HEK293 (cell line): ENCODE results near the gene AP2M1.
A peak's percentile ranks its signal among the peaks of the same experiment; 100 is the strongest.

ENCODE experiments used
- CTCF ChIA-PET: fragments of 350-600 bp; formaldehyde crosslinking; extraction: SDS; loops from one replicate; lab custom pipeline; 2021; ENCODE audit warnings: antibody characterized with exemption; lab: Yijun Ruan, JAX
- POLR2A ChIA-PET: fragments of 300-600 bp; formaldehyde crosslinking; extraction: SDS; loops from one replicate; lab custom pipeline; 2020; ENCODE audit warnings: antibody characterized with exemption, inconsistent platforms; lab: Yijun Ruan, JAX
- H3K27ac ChIP-seq: fragments of 200-500 bp; sonication (Bioruptor generic); 2 replicates; pipeline ENCODE4 v1.5.1; 2014; ENCODE audit warnings: low read depth, low read length, control low read depth, inconsistent platforms; ENCODE audit errors: extremely low read depth
- H3K36me3 ChIP-seq, 2 experiments: fragments of 200-500 bp in 1 of 2; sonication (Bioruptor generic) in 1 of 2; 1 replicate in 1 of 2; 2 replicates in 1 of 2; pipeline ENCODE4 v1.5.1; 2014 to 2017; ENCODE audit warnings: inconsistent platforms in 2 of 2, low read length in 2 of 2; ENCODE audit not compliant: control insufficient read depth in 2 of 2, insufficient read depth in 1 of 2
- H3K4me1 ChIP-seq: fragments of 200-500 bp; sonication (Bioruptor generic); 2 replicates; pipeline ENCODE4 v1.5.1; 2014; ENCODE audit warnings: mild to moderate bottlenecking, low read length, inconsistent platforms; ENCODE audit not compliant: control insufficient read depth, insufficient read depth
- H3K4me3 ChIP-seq: 2 replicates; pipeline ENCODE4 v1.5.1; 2011; ENCODE audit warnings: low read depth, mild to moderate bottlenecking, control low read depth, low read length, moderate library complexity
- H3K9me3 ChIP-seq: fragments of 200-500 bp; sonication (Bioruptor generic); 2 replicates; pipeline ENCODE4 v1.5.1; 2014; ENCODE audit warnings: low read depth, low read length, inconsistent platforms; ENCODE audit not compliant: control insufficient read depth, insufficient read depth
- HOXA7 ChIP-seq: sonication (generic); formaldehyde crosslinking; IDR thresholded peaks from 2 replicates; pipeline ENCODE4 v1.8.1; 2022; ENCODE audit warnings: missing genetic modification reagents, borderline replicate concordance
- ZBTB21 ChIP-seq: fragments of 450-650 bp; formaldehyde crosslinking; IDR thresholded peaks from 2 replicates; pipeline ENCODE4 v1.5.1; 2017; ENCODE audit warnings: missing biosample characterization, missing genetic modification characterization
- ZFP37 ChIP-seq: fragments of 450-650 bp; formaldehyde crosslinking; IDR thresholded peaks from 2 replicates; pipeline ENCODE4 v1.5.1; 2016; ENCODE audit warnings: missing biosample characterization, missing genetic modification characterization
- ZNF138 ChIP-seq: fragments of 450-650 bp; formaldehyde crosslinking; IDR thresholded peaks from 2 replicates; pipeline ENCODE4 v1.5.1; 2016; ENCODE audit warnings: missing biosample characterization, missing genetic modification characterization, borderline replicate concordance
- ZNF211 ChIP-seq: fragments of 450-650 bp; formaldehyde crosslinking; IDR thresholded peaks from 2 replicates; pipeline ENCODE4 v1.5.1; 2016; ENCODE audit warnings: low read depth, missing biosample characterization, missing genetic modification characterization
- ZNF292 ChIP-seq: fragments of 450-650 bp; formaldehyde crosslinking; IDR thresholded peaks from 2 replicates; pipeline ENCODE4 v1.5.1; 2016; ENCODE audit warnings: low read depth, missing biosample characterization, missing genetic modification characterization, borderline replicate concordance
- ZNF354C ChIP-seq: fragments of 450-650 bp; formaldehyde crosslinking; IDR thresholded peaks from 2 replicates; pipeline ENCODE4 v1.5.1; 2016; ENCODE audit warnings: missing biosample characterization, missing genetic modification characterization, low read depth, borderline replicate concordance
- ZNF362 ChIP-seq: fragments of 450-650 bp; formaldehyde crosslinking; IDR thresholded peaks from 2 replicates; pipeline ENCODE4 v1.5.1; 2016; ENCODE audit warnings: missing biosample characterization, missing genetic modification characterization
- ZNF398 ChIP-seq: fragments of 450-650 bp; formaldehyde crosslinking; IDR thresholded peaks from 2 replicates; pipeline ENCODE4 v1.5.1; 2017; ENCODE audit warnings: missing biosample characterization, missing genetic modification characterization
- ZNF423 ChIP-seq: fragments of 450-650 bp; formaldehyde crosslinking; IDR thresholded peaks from 2 replicates; pipeline ENCODE4 v1.5.1; 2016; ENCODE audit warnings: missing biosample characterization, missing genetic modification characterization
- ZNF426 ChIP-seq: fragments of 450-650 bp; formaldehyde crosslinking; IDR thresholded peaks from 2 replicates; pipeline ENCODE4 v1.5.1; 2017; ENCODE audit warnings: missing biosample characterization, missing genetic modification characterization, mild to moderate bottlenecking, inconsistent platforms, moderate library complexity
- ZNF544 ChIP-seq: fragments of 450-650 bp; formaldehyde crosslinking; IDR thresholded peaks from 2 replicates; pipeline ENCODE4 v1.5.0; 2017; ENCODE audit warnings: missing biosample characterization, missing genetic modification characterization
- ZNF664 ChIP-seq: fragments of 450-650 bp; formaldehyde crosslinking; IDR thresholded peaks from 2 replicates; pipeline ENCODE4 v1.5.1; 2016; ENCODE audit warnings: missing biosample characterization, missing genetic modification characterization
- ZNF785 ChIP-seq: fragments of 450-650 bp; formaldehyde crosslinking; IDR thresholded peaks from 2 replicates; pipeline ENCODE4 v1.5.1; 2016; ENCODE audit warnings: missing biosample characterization, missing genetic modification characterization
- ZNF830 ChIP-seq: fragments of 450-650 bp; IDR thresholded peaks from 2 replicates; pipeline ENCODE4 v1.5.0; 2018; ENCODE audit warnings: missing biosample characterization, missing genetic modification characterization, low read depth, mild to moderate bottlenecking, moderate library complexity

The AP2M1 gene

GRCh38 chr3:184173374-184173722, 1.3 kb upstream of the AP2M1 start:
- H3K4me3 ChIP-seq: no peak overlapping the region
- TF ChIP-seq ZNF664: peak; percentile 82
- TF ChIP-seq ZNF398 (tag by site-specific recombination): no peak

GRCh38 chr3:184174284-184174645, 390 bp upstream of the AP2M1 start:
- Histone ChIP-seq H3K4me1 (peaks cover 3% of the 10 kb centered on the region; the same call in 1 of the 2 replicates), H3K9me3 (no peaks in the 10 kb centered on the region), H3K4me3 (peak overlapping the region; percentile 9; the same call in 1 of the 2 replicates), H3K36me3 (peaks cover 0 to 62% of the 10 kb centered on the region in 2 experiments; a peak in 2 of 3 replicates), H3K27ac (no peak overlapping the region)
- CTCF ChIA-PET: interaction anchor here (1.9 kb wide), 1 partner anchor 53 kb away, joined by 7 read pairs; no protein-coding TSS in a partner anchor
- POLR2A ChIA-PET: interaction anchor here (0.6 to 2.8 kb wide), 7 partner anchors 10 to 308 kb away, joined by 5 to 15 read pairs (median 6); partner anchors contain the start of genes ABCF3, DVL3 and EIF2B5
- TF ChIP-seq ZNF211 (tag by site-specific recombination) (no peak), ZNF362 (tag by site-specific recombination) (peak; percentile 100), HOXA7 (CRISPR knock-in tag) (no peak), ZNF354C (no peak)

More at GRCh38 chr3:184173374-184173722, 1.3 kb upstream of the AP2M1 start:
- ChIA-PET POLR2A (interaction anchor here (1.0 to 2.8 kb wide), 4 partner anchors 9 to 39 kb away, joined by 4 to 15 read pairs (median 8); partner anchors contain the start of genes ABCF3 and EIF2B5), CTCF (interaction anchor here (1.9 kb wide), 1 partner anchor 54 kb away, joined by 7 read pairs; no protein-coding TSS in a partner anchor)
- H3K4me1 ChIP-seq: peaks cover 3% of the 10 kb centered on the region; the same call in 1 of the 2 replicates
- no peak overlapping the region for H3K27ac ChIP-seq
- H3K36me3 ChIP-seq: peaks cover 0 to 62% of the 10 kb centered on the region in 2 experiments; a peak in 2 of 3 replicates
- no peaks in the 10 kb centered on the region for H3K9me3 ChIP-seq

GRCh38 chr3:184175506-184175905, 851 bp downstream of the AP2M1 start:
- POLR2A ChIA-PET: interaction anchor here (1.3 to 2.8 kb wide), 4 partner anchors 10 to 41 kb away, joined by 5 to 15 read pairs (median 6); partner anchors contain the start of genes ABCF3, DVL3 and EIF2B5
- H3K36me3 ChIP-seq: peaks cover 4 to 62% of the 10 kb centered on the region in 2 experiments; a peak in 2 of 3 replicates
- H3K27ac ChIP-seq: peak overlapping the region; percentile 78
- peaks cover 3% of the 10 kb centered on the region; the same call in 1 of the 2 replicates for H3K4me1 ChIP-seq
- CTCF ChIA-PET: interaction anchor here (0.6 kb wide), 1 partner anchor 156 kb away, joined by 5 read pairs; no protein-coding TSS in a partner anchor
- peak overlapping the region; percentile 96 for H3K4me3 ChIP-seq
- no peak for TF ChIP-seq ZNF354C
- TF ChIP-seq ZNF785 (tag by site-specific recombination): no peak
- TF ChIP-seq ZNF423 (tag by site-specific recombination): no peak
- no peak for TF ChIP-seq ZFP37 (tag by site-specific recombination)
- no peak for TF ChIP-seq ZNF292 (tag by site-specific recombination)
- TF ChIP-seq ZNF544 (tag by site-specific recombination): no peak
- no peak for TF ChIP-seq ZNF426
- TF ChIP-seq ZNF830: no peak
- no peak for TF ChIP-seq ZNF138 (tag by site-specific recombination)
- no peak for TF ChIP-seq ZBTB21 (tag by site-specific recombination)
- no peaks in the 10 kb centered on the region for H3K9me3 ChIP-seq
